GM12875 (cell line): Measurements from ENCODE around the gene OR56A4.

Experiments used
- H3K4me3 ChIP-seq: one replicate; pipeline ENCODE4 v1.5.1; 2011; ENCODE audit warnings: low read depth, low read length, control low read depth
- TF ChIP-seq, protein P1 (sequence below): IDR thresholded peaks from 2 replicates; pipeline ENCODE4 v1.5.1; 2011; ENCODE audit warnings: low read depth, mild to moderate bottlenecking, control low read depth, inconsistent platforms, low read length, moderate library complexity, borderline replicate concordance; ENCODE audit not compliant: insufficient read depth

The OR56A4 gene

DNA sequence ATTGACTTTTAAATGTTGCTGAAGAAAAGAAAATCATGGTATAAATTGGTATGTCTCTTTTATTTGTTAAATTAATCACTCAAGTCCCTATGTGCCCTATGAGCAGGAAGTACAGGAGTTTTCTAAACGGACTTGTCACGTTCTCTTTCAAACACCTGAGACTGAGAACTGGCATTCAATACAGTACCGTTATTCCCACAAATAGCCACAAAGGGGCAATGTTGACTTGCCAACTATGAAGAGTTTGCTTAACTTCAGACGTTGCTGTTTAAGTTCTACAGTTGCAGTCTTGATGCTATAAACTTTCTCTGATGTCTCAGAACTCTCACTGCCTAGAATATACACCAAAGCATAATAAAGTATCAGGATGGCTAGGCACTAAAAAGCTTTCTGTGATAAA, 16.2 kb upstream of the OR56A4 start:
- TF ChIP-seq, protein P1, sequence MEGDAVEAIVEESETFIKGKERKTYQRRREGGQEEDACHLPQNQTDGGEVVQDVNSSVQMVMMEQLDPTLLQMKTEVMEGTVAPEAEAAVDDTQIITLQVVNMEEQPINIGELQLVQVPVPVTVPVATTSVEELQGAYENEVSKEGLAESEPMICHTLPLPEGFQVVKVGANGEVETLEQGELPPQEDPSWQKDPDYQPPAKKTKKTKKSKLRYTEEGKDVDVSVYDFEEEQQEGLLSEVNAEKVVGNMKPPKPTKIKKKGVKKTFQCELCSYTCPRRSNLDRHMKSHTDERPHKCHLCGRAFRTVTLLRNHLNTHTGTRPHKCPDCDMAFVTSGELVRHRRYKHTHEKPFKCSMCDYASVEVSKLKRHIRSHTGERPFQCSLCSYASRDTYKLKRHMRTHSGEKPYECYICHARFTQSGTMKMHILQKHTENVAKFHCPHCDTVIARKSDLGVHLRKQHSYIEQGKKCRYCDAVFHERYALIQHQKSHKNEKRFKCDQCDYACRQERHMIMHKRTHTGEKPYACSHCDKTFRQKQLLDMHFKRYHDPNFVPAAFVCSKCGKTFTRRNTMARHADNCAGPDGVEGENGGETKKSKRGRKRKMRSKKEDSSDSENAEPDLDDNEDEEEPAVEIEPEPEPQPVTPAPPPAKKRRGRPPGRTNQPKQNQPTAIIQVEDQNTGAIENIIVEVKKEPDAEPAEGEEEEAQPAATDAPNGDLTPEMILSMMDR, result peak; percentile 41; the same call in 1 of the 2 replicates
- H3K4me3 ChIP-seq, result no peak overlapping the region

DNA sequence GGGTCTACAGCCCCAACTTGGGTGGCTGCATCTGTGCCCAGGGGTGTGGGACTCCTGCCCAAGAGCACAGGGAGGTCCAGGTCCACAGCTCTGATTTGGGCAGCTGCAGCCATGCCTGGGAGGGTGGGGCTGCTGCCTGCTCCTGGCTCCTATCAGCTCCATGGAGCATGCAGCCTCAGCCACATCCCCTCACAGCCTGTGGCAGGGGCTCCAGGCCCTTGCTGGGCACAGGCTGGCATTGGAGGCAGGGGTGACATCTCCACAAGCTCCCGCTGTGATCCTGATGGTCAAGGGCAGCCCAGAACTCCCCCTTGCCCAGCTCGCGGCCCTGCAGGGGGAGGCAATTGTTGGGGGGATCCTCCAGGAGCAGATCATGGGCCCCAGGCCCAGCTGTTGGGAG, 6.3 kb upstream of the OR56A4 start:
- no peak overlapping the region for H3K4me3 ChIP-seq
- TF ChIP-seq, protein P1, result no peak

DNA sequence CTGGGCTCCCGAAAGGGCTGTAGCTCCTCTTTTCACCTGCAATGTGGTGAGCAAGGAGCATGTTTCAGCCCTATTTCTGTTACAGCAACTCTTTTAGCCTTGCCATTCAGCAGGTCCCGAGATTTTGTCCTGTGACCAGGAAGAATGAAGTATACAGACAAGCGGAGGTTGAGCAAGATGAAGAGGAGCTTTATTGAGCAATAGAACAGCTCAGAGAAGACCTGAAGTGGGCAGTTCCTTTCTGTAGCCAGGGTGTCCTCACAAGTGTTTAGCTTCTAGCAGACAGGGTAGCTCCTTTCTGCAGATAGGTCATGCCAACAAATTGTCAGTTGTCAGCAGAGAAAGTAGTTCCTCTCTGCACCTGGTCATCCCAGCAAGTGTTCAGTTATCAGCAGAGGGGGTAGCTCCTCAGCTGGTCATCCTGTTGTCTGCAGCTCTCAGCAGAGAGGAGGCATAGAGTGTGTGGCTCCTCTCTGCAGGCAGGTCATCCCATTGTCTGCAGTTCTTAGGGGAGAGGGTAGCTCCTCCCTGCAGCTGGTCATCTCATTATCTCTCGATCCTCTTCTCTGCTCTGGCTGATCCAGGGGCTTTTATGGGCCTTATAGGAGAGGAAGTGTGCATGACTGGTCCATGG, 5.4 kb upstream of the OR56A4 start:
- H3K4me3 ChIP-seq, result no peak overlapping the region
- TF ChIP-seq, protein P1, result no peak

DNA sequence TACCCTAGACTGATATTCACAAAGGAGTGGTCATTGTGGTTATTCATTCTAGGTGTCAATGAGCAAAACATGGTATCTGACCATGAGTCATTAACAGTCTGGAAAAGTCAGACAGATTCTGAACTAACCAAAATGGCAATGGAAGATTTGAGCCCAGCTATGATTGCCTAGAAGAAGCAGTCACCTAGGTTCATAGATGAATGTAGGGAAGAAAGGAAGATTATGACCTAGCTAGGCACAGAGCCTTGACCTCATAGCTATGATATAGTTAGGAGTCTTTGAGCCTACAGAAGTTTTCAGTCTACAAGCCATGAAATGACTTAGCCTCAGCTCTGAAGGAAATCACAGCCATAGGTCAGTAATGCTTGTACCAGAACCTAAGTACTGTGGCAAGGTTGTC, 351 bp downstream of the OR56A4 start:
- TF ChIP-seq, protein P1, result no peak
- no peak overlapping the region for H3K4me3 ChIP-seq

DNA sequence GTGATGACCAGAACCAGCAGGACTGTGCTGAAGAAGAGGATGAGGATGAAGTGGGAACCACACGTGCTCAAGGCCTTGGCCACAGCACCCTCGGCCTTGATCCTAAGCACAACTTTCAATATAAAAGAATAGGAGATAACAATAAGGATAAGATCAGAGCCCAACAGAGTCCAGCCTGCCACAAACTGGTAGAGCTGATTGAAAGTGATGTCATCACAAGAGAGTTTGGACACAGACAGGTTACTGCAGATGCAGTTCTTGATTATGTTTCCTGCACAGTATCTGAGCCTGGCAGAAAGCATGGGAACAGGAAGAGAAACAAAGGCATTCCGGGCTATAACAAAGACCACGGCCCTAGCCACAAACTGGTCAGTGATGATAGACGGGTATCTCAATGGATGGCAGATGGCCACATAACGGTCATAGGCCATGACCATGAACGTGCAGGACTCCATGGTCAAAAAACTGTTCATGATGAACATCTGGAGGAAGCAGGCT, 4.5 kb downstream of the OR56A4 start:
- TF ChIP-seq, protein P1, result no peak
- no peak overlapping the region for H3K4me3 ChIP-seq

DNA sequence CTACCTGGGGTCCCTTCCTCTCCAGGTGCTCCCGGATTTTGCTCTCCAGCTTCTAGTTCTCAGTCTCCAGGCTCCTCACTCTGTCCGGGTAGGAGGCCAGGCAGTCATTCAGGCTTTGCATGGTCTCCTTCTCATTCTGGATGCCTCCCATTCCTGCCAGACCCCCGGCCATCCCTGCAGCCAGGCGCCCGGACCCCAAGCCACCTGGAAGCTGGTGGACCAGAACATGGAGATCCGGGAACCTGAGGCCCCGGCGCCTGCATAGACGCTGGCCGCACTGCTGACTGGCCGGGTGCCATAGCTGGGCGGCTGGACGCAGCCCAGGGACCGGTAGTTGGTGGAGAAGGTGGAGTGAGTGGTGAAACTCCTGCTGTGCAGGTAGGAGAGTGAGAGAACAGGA, 12.0 kb downstream of the OR56A4 start:
- H3K4me3 ChIP-seq, result no peak overlapping the region
- TF ChIP-seq, protein P1, result no peak

DNA sequence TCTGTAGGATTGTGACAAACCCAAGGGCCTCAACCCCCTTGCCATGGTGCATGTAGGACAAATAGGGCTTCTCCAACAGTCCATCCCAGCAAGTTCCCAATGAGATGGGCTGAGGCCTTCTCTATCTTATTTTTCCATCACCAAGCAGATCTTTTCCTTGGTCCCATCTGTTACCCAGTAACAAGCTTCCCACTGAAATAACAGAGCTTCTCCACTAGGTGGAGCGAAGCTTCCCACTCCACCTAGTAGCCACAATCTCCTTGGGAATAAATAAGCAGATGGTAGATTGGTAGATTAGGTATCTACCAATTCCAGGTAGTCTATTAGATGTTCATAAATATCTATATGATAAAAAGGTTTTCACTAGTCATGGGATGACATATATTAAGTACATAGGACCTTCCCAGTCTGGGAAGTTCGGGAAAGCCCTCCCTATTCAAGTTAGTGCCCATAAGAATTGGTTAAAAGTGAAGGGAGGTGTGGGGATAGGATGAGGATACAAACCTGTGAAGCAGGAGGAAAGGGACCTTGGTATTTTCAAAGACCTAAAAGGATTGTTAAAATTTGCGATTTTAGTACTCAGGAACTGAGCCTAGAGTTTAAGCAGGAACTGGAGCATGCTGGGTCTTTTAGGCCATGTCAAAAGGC, 14.0 kb downstream of the OR56A4 start:
- H3K4me3 ChIP-seq, result no peak overlapping the region
- TF ChIP-seq, protein P1, result peak; percentile 62; the same call in 1 of the 2 replicates
